Measurements from ENCODE around the gene SPTB.
A peak's percentile ranks its signal among the peaks of the same experiment; 100 is the strongest.

SPTB gene

GRCh38 chr14:64758025-64758521, 121.6 kb downstream of the SPTB start:
- TF ChIP-seq, protein P1, sequence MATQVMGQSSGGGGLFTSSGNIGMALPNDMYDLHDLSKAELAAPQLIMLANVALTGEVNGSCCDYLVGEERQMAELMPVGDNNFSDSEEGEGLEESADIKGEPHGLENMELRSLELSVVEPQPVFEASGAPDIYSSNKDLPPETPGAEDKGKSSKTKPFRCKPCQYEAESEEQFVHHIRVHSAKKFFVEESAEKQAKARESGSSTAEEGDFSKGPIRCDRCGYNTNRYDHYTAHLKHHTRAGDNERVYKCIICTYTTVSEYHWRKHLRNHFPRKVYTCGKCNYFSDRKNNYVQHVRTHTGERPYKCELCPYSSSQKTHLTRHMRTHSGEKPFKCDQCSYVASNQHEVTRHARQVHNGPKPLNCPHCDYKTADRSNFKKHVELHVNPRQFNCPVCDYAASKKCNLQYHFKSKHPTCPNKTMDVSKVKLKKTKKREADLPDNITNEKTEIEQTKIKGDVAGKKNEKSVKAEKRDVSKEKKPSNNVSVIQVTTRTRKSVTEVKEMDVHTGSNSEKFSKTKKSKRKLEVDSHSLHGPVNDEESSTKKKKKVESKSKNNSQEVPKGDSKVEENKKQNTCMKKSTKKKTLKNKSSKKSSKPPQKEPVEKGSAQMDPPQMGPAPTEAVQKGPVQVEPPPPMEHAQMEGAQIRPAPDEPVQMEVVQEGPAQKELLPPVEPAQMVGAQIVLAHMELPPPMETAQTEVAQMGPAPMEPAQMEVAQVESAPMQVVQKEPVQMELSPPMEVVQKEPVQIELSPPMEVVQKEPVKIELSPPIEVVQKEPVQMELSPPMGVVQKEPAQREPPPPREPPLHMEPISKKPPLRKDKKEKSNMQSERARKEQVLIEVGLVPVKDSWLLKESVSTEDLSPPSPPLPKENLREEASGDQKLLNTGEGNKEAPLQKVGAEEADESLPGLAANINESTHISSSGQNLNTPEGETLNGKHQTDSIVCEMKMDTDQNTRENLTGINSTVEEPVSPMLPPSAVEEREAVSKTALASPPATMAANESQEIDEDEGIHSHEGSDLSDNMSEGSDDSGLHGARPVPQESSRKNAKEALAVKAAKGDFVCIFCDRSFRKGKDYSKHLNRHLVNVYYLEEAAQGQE (IDR thresholded peaks at IDR 0.05; ENCODE audit: low read depth) = no peak
- TF ChIP-seq, protein P2, sequence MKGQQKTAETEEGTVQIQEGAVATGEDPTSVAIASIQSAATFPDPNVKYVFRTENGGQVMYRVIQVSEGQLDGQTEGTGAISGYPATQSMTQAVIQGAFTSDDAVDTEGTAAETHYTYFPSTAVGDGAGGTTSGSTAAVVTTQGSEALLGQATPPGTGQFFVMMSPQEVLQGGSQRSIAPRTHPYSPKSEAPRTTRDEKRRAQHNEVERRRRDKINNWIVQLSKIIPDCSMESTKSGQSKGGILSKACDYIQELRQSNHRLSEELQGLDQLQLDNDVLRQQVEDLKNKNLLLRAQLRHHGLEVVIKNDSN (IDR thresholded peaks at IDR 0.05) = 0 out of 2 replicates have a peak, but pooled peaks have one; percentile 13
- no peak for TF ChIP-seq ZBTB7A (IDR thresholded peaks at IDR 0.05; ENCODE audit: low read depth)
- no peak for TF ChIP-seq CREB1 (IDR thresholded peaks at IDR 0.05; ENCODE audit: low read depth)
- no peak for TF ChIP-seq RAD21 (IDR thresholded peaks at IDR 0.05; ENCODE audit: low read depth)
- TF ChIP-seq FOXM1 (IDR thresholded peaks at IDR 0.05; ENCODE audit: borderline replicate concordance, low read depth) = no peak
- TF ChIP-seq TCF12 (IDR thresholded peaks at IDR 0.05; ENCODE audit: low read depth) = peak; percentile 72
- TF ChIP-seq MAX (IDR thresholded peaks at IDR 0.05) = no peak
- TF ChIP-seq EGR1 (IDR thresholded peaks at IDR 0.05) = no peak
- TF ChIP-seq TEAD4 (IDR thresholded peaks at IDR 0.05) = no peak
- TF ChIP-seq NFIC (IDR thresholded peaks at IDR 0.05) = peak; percentile 31; the same call in 1 of the 2 replicates
- TF ChIP-seq YY1 (IDR thresholded peaks at IDR 0.05; ENCODE audit: low read depth) = no peak
- TF ChIP-seq TAF1 (IDR thresholded peaks at IDR 0.05; ENCODE audit: low read depth) = no peak
- TF ChIP-seq EP300 (IDR thresholded peaks at IDR 0.05; ENCODE audit: borderline replicate concordance) = no peak
- no peak for TF ChIP-seq CEBPB (IDR thresholded peaks at IDR 0.05)

- TF ChIP-seq RAD21 (IDR thresholded peaks at IDR 0.05; ENCODE audit: low read depth) (no peak), YY1 (IDR thresholded peaks at IDR 0.05; ENCODE audit: low read depth) (no peak), CEBPB (IDR thresholded peaks at IDR 0.05) (no peak), EGR1 (IDR thresholded peaks at IDR 0.05) (no peak), MAX (IDR thresholded peaks at IDR 0.05) (no peak), TCF12 (IDR thresholded peaks at IDR 0.05; ENCODE audit: low read depth) (no peak), EP300 (IDR thresholded peaks at IDR 0.05; ENCODE audit: borderline replicate concordance) (no peak), CREB1 (IDR thresholded peaks at IDR 0.05; ENCODE audit: low read depth) (no peak), TAF1 (IDR thresholded peaks at IDR 0.05; ENCODE audit: low read depth) (no peak), TEAD4 (IDR thresholded peaks at IDR 0.05) (no peak), ZBTB7A (IDR thresholded peaks at IDR 0.05; ENCODE audit: low read depth) (no peak), FOXM1 (IDR thresholded peaks at IDR 0.05; ENCODE audit: borderline replicate concordance, low read depth) (no peak), NFIC (IDR thresholded peaks at IDR 0.05) (no peak; the same call in 1 of the 2 replicates)
- TF ChIP-seq, protein P1 (IDR thresholded peaks at IDR 0.05; ENCODE audit: low read depth) = no peak
- TF ChIP-seq, protein P2 (IDR thresholded peaks at IDR 0.05) = no peak
Measured at GRCh38 chr14:64757601-64758000, 122.1 kb downstream of the SPTB start.

- TF ChIP-seq EP300 (IDR thresholded peaks at IDR 0.05; ENCODE audit: borderline replicate concordance) (no peak), NFIC (IDR thresholded peaks at IDR 0.05) (no peak), MAX (IDR thresholded peaks at IDR 0.05) (no peak)
- TF ChIP-seq, protein P2 (IDR thresholded peaks at IDR 0.05) = no peak
Measured at GRCh38 chr14:64756712-64757111, 123.0 kb downstream of the SPTB start.

DNA sequence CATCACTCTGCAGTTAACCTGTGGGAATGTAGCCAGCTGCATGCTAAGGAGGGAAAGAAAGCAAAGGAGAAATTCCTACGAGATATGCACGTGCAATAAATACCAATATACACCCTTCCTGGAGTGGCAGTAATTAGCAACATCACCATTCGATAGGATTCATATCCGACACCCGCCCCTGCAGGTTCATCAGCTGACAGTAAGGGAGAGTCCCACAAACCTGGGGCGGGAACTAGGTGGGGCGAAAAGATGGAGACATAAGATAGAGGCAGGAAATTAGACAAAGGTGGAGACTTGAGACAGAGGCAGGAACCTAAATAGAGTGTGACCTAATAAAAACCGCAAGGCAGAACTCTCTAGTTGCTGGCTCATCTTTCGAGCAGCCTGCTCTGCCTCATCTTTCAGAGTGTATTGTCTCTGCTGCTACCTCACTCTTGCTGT, 123.9 kb downstream of the SPTB start:
- TF ChIP-seq, protein P1 (IDR thresholded peaks at IDR 0.05; ENCODE audit: low read depth) = no peak
- no peak for TF ChIP-seq CREB1 (IDR thresholded peaks at IDR 0.05; ENCODE audit: low read depth)
- TF ChIP-seq MAX (IDR thresholded peaks at IDR 0.05) = no peak
- TF ChIP-seq CEBPB (IDR thresholded peaks at IDR 0.05) = no peak
- 0 out of 2 replicates have a peak, but pooled peaks have one; percentile 32 for TF ChIP-seq TEAD4 (IDR thresholded peaks at IDR 0.05)
- no peak for TF ChIP-seq YY1 (IDR thresholded peaks at IDR 0.05; ENCODE audit: low read depth)

All from Ishikawa (cell line).